ACC112 (cell line): ENCODE measurements around the gene LRCH1.

Experiments
- H2AFZ ChIP-seq: fragments of 200-600 bp; sonication (generic); one replicate; pipeline ENCODE4 v1.6.0; 2017; ENCODE audit warnings: antibody characterized with exemption, low read length; ENCODE audit not compliant: unreplicated experiment
- H3K27ac ChIP-seq: fragments of 200-600 bp; sonication (generic); 2 replicates; pipeline ENCODE4 v1.5.1; 2014; ENCODE audit warnings: low read depth, mild to moderate bottlenecking, antibody characterized with exemption, low read length, moderate library complexity
- H3K27me3 ChIP-seq: fragments of 200-600 bp; sonication (generic); 2 replicates; pipeline ENCODE4 v1.6.1; 2014; ENCODE audit warnings: mild to moderate bottlenecking, antibody characterized with exemption, low read length, moderate library complexity, mixed read lengths; ENCODE audit not compliant: insufficient read depth
- H3K36me3 ChIP-seq: fragments of 200-600 bp; sonication (generic); 2 replicates; pipeline ENCODE4 v1.6.1; 2016; ENCODE audit warnings: mild to moderate bottlenecking, antibody characterized with exemption, low read length, moderate library complexity, mixed read lengths; ENCODE audit not compliant: insufficient read depth
- H3K4me1 ChIP-seq: fragments of 200-600 bp; sonication (generic); one replicate; pipeline ENCODE4 v1.6.1; 2016; ENCODE audit warnings: low read length, mixed read lengths; ENCODE audit not compliant: insufficient read depth, unreplicated experiment, control insufficient read depth
- H3K4me3 ChIP-seq: fragments of 200-600 bp; sonication (generic); 2 replicates; pipeline ENCODE4 v1.5.1; 2014; ENCODE audit warnings: mild to moderate bottlenecking, low read depth, low read length
- H3K79me2 ChIP-seq: fragments of 200-600 bp; sonication (generic); one replicate; pipeline ENCODE4 v1.6.0; 2016; ENCODE audit warnings: low read length; ENCODE audit not compliant: control insufficient read depth, unreplicated experiment, insufficient read depth

LRCH1 gene

DNA sequence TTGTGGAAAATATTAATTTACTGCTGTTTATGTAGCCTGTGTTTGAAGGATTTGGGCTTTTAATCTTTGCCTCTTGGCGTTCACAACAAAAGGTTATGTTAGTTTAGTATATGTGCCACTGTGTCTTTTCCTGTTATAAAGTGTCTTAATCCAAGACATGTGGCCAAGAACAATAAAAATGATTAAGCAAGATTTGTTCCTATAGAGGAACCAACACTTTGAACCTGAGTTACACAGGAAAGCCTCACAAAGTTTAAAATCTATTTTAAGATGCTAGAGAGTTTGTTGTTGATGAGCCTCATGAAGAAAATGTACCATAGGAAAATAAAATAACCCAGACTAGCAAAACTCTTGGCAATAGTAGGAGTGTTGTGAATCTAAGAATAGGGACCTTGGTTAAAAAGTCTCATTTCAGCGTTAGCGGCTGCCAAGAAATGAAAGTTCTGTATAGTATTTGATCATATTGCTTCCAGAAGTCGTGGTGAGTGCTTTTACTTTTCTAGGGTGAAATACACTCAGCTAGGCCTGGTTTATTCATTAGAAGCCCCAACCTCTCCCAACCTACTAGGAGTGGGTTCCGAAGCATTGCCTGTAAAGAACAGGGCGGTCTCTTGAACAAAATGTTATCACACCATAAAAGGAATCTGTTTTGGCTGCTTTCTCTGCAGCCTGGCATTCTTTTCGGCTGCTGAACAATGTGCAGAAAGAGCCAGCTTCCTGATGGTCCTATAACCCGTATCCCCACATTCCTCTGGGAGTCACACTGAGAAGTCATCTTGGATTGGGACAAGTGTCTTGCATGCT is 102.6 kb downstream of the LRCH1 start:
- Histone ChIP-seq H3K27ac (peak overlapping the region; percentile 56), H3K79me2 (peaks cover 1% of the 10 kb centered on the region), H3K36me3 (no peaks in the 10 kb centered on the region), H3K27me3 (no peaks in the 10 kb centered on the region), H3K4me1 (peaks cover 27% of the 10 kb centered on the region), H3K4me3 (peak overlapping the region; percentile 22), H2AFZ (no peak overlapping the region)

DNA sequence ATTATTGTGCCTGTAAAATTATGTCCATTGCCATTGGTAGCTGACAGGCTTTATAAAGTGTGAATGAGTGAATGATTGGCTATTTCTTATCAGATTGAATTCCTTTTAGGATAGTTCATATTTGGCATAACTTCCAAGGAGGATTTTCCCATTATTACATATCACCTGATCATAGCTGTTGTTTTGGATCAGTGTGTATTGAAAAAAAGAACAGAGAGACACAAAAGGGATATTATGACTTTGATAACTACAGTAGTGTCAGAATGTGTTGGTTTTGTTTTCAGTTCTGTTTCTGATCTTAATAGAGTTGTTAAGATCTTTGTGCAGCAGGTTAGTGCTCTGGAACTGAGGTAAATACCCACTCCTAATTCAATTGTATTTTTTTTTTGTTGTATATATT is 103.8 kb downstream of the LRCH1 start:
- H3K79me2 ChIP-seq: peaks cover 4% of the 10 kb centered on the region
- no peak overlapping the region for H3K4me3 ChIP-seq
- no peak overlapping the region for H3K27ac ChIP-seq
- H2AFZ ChIP-seq: no peak overlapping the region
- H3K27me3 ChIP-seq: no peaks in the 10 kb centered on the region
- H3K4me1 ChIP-seq: peaks cover 27% of the 10 kb centered on the region
- no peaks in the 10 kb centered on the region for H3K36me3 ChIP-seq

DNA sequence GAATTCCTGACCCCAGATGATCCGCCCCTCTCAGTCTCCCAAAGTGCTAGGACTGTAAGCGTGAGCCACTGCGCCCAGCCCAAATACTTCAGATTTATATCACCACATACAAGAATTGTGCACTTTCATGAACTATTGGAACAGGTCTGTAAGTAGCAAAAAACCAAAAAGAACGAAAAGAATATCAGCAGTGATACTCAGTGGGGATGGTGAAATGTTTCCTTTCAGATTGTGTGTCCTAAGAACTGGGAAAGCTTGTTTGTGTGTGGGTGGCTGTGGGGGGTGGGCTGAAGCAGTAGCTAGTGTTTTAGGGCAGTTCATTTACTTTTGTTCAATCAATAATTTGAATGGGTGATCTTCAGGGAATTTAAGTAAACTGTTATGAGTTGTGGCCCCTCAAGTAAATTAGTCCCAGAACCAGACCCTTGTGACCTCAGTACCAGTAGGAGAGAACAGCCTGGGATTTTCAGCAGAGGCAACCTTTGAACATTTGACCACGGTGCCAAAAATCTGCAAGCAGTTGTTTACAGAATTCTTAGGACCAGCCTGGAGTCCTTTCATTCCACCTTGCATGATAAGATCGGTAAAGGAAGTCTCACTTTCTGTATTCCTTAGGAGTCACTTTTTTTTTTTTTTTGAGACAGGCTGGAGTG is 106.6 kb downstream of the LRCH1 start:
- H3K27ac ChIP-seq: no peak overlapping the region
- peaks cover 24% of the 10 kb centered on the region for H3K4me1 ChIP-seq
- no peaks in the 10 kb centered on the region for H3K27me3 ChIP-seq
- no peak overlapping the region for H3K4me3 ChIP-seq
- peaks cover 9% of the 10 kb centered on the region for H3K79me2 ChIP-seq
- H3K36me3 ChIP-seq: no peaks in the 10 kb centered on the region
- H2AFZ ChIP-seq: no peak overlapping the region

DNA sequence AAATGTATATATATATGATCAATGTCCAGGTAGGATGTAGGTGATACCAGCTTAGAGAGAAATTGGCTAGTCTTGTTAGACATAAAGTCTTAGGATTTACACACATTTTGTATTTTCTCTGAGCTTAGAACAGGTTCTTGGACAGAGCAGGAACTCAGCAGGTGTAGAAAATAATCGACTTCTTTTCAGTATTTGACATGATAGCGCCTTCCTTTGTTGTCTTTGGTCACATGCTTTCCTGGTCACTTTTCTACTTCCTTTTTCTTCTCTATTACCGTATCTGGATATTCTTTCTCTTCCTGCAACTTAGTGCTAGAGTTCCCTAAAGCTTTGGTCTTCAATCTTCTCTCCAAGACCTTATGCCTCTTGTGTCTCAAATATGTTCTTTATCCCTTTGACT is 107.4 kb downstream of the LRCH1 start:
- no peak overlapping the region for H3K27ac ChIP-seq
- H3K4me3 ChIP-seq: no peak overlapping the region
- no peak overlapping the region for H2AFZ ChIP-seq
- no peaks in the 10 kb centered on the region for H3K36me3 ChIP-seq
- no peaks in the 10 kb centered on the region for H3K27me3 ChIP-seq
- H3K79me2 ChIP-seq: peaks cover 9% of the 10 kb centered on the region
- H3K4me1 ChIP-seq: peaks cover 16% of the 10 kb centered on the region

DNA sequence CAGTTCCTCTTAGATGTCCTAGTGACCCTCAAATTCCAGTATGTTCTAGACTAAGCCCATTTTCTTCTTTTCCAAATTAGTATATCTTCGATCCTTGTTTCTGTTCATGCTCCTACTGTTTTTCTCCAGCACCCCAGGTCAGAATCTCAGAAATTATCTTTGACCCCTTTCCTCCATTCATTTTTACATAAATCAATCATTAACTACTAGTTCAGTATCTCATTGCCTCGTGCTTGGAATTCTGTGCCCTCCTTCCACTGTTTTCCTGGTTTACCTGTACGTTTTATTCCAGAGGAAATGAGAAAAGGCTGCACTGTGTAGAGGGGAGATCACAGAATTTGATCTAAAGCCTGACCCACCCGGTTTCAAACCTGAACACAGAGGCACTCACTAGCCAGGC is 107.9 kb downstream of the LRCH1 start:
- Histone ChIP-seq H3K4me1 (peaks cover 16% of the 10 kb centered on the region), H3K4me3 (no peak overlapping the region), H3K79me2 (peaks cover 9% of the 10 kb centered on the region)

DNA sequence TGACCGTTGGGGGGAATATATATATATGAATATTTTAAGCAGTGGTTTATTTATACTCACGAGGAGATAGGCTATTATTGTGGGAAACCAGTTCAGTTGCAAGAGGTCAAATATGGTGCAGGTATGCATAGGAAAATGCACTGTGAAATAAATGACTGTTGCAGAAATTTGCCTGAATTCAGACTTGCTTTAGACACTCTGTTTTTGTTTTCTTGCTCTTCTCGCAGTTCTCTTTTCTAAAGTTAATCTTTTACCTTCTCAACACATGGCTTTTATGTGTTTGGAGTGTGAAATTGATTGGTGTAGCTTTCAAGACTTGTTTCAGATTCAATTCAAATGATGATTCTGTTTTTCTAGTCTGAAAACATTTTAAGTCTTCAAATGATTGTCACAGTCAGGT is 109.7 kb downstream of the LRCH1 start:
- no peaks in the 10 kb centered on the region for H3K36me3 ChIP-seq
- H3K27ac ChIP-seq: no peak overlapping the region
- H3K4me3 ChIP-seq: no peak overlapping the region
- H3K79me2 ChIP-seq: peaks cover 9% of the 10 kb centered on the region
- H3K27me3 ChIP-seq: no peaks in the 10 kb centered on the region
- no peak overlapping the region for H2AFZ ChIP-seq
- H3K4me1 ChIP-seq: peaks cover 15% of the 10 kb centered on the region

More for the DNA sequence above, 107.9 kb downstream of the LRCH1 start:
- Histone ChIP-seq H2AFZ (no peak overlapping the region), H3K36me3 (no peaks in the 10 kb centered on the region), H3K27me3 (no peaks in the 10 kb centered on the region), H3K27ac (no peak overlapping the region)

DNA sequence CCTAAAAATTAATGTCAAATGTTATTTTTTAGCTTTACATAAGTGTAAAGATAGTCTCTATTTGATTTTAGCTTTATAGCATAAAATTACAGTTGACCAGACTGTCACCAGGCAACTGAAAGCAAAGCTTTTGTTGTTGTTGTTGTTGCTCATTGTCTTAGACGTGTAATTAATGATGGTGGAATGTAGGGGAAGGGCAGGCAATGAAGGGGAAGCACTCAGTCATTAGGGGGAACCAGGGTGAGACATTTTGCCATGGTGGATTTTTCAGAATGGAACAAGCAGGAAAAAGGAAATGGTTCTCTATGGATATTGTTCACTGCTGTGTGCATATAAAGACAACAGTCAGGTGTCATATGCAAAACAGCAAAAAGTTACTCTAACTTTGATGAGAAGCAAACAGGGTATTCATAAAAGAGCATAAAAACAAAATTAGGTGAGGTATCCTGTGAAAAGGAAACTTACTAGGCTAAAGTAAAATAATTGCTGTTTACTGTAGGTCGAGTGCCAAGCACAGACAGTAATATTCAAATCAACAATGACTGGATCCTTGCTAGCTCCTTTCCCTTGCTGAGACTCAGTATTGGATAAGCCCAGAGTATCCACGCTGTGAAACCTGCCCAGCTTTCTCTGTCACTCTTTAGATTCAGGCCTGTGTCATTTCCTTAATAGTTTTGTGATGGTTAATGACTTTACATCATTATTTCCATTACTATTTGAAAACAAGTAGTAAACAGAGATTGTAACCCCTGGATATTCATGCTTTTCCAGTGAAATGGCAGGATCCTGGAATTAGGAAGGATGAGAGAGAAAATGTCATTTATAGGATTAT is 110.5 kb downstream of the LRCH1 start:
- Histone ChIP-seq H3K36me3 (no peaks in the 10 kb centered on the region), H3K27ac (no peak overlapping the region), H3K4me1 (peaks cover 18% of the 10 kb centered on the region), H2AFZ (no peak overlapping the region), H3K27me3 (no peaks in the 10 kb centered on the region), H3K79me2 (peaks cover 9% of the 10 kb centered on the region), H3K4me3 (no peak overlapping the region)

DNA sequence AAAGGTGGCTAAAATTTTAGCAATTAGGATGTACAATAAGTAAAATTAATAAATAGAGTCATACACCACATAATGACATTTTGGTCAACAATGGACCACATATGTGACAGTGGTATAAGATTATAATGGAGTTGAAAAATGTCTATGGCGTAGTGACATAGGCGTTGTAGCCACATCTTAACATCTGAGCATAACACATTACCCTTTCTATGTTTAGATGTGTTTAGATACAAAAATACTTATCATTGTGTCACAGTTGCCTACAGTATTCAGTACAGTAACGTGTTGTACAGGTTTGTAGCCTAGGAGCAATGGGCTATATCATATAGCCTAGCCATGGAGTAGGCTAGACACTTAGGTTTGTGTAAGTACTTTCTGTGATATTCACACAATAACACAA is 111.2 kb downstream of the LRCH1 start:
- H3K27me3 ChIP-seq: no peaks in the 10 kb centered on the region
- H3K4me3 ChIP-seq: no peak overlapping the region
- H2AFZ ChIP-seq: no peak overlapping the region
- H3K79me2 ChIP-seq: peaks cover 9% of the 10 kb centered on the region
- no peak overlapping the region for H3K27ac ChIP-seq
- no peaks in the 10 kb centered on the region; the same call in 1 of the 2 replicates for H3K36me3 ChIP-seq
- peaks cover 18% of the 10 kb centered on the region for H3K4me1 ChIP-seq

DNA sequence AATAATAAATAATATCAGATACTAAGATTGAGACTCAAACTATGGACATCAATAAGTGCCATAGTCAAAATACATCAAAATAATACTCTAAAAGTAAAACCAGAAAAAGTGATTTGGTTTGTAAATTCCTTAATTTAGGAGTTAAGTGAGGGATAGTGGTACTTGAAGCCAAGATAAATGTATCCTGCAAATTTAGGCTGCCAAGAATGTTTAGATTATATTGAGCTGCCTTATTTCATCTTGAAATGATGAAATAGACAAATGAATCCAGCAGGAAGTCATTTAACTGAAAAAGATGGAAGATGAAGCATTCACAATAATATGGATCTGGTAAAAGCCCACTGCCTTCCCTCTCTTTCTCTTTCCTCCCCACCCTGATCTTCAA is 112.3 kb downstream of the LRCH1 start:
- H3K27ac ChIP-seq: no peak overlapping the region

DNA sequence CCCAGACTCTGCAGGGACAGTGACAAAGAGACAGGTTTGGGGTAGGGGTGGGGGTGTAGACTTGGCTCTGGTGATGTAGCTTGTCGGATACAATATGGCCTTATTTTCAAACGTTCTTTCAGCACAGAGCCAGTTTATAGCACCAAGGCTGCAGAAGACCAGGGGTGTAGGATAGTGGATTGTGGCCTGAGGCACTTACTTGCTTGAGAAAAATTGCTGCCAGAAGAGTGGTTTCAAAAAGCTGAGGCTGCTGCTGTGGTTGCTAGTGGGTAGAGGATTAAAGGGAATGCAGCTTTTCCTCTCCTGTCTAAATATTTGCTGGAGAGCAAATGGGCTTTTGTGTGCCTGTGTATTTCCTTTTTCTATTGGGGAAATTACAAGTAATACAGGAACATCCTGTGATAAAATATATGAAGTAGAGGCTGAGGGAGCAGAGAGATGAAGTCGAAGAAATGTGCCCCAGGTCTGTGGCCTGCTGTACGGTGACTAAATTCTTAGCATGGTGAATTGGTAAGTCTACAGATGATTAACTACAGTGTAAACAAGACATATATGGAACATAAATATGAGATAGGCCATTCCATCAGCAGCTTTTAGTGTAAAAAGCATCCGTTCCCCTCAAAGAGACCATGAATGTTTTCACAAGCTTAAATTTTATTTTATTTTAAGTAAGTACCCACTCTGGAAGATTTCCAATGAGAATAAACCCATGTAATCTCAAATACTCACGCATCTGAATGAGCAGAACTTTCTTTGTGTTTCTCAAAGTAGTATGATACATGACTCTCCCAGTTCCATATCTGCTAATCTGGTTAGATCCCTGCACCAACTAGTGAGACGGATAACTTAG is 112.9 kb downstream of the LRCH1 start:
- no peak overlapping the region for H3K4me3 ChIP-seq
- no peak overlapping the region for H2AFZ ChIP-seq
- H3K79me2 ChIP-seq: peaks cover 5% of the 10 kb centered on the region
- H3K4me1 ChIP-seq: peaks cover 18% of the 10 kb centered on the region
- H3K36me3 ChIP-seq: peaks cover 3% of the 10 kb centered on the region
- no peaks in the 10 kb centered on the region for H3K27me3 ChIP-seq
- H3K27ac ChIP-seq: no peak overlapping the region

More for the DNA sequence above, 112.3 kb downstream of the LRCH1 start:
- peaks cover 18% of the 10 kb centered on the region for H3K4me1 ChIP-seq
- H2AFZ ChIP-seq: no peak overlapping the region
- no peak overlapping the region for H3K4me3 ChIP-seq
- peaks cover 3% of the 10 kb centered on the region for H3K36me3 ChIP-seq
- H3K79me2 ChIP-seq: peaks cover 9% of the 10 kb centered on the region
- H3K27me3 ChIP-seq: no peaks in the 10 kb centered on the region
